ENCODE data around the gene CTNNBIP1.

DNA sequence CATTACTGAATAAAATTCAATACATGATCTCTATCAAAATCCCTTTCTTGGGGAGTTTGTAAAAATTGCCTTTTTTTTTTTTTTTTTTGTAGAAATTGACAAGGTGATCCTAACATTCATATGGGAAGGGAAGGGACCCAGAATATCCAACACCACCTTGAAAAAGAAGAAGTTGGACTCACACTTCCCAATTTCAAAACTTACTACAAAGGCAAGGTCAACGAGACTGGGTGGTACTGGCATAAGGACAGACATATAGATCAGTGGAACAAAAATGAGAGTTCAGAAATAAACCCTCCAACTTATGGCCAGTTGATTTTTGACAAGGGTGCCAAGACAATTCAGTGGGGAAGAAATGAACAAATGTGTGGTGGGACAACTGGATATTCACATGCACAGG, 54.9 kb downstream of the CTNNBIP1 start:
- TF ChIP-seq, protein P1, sequence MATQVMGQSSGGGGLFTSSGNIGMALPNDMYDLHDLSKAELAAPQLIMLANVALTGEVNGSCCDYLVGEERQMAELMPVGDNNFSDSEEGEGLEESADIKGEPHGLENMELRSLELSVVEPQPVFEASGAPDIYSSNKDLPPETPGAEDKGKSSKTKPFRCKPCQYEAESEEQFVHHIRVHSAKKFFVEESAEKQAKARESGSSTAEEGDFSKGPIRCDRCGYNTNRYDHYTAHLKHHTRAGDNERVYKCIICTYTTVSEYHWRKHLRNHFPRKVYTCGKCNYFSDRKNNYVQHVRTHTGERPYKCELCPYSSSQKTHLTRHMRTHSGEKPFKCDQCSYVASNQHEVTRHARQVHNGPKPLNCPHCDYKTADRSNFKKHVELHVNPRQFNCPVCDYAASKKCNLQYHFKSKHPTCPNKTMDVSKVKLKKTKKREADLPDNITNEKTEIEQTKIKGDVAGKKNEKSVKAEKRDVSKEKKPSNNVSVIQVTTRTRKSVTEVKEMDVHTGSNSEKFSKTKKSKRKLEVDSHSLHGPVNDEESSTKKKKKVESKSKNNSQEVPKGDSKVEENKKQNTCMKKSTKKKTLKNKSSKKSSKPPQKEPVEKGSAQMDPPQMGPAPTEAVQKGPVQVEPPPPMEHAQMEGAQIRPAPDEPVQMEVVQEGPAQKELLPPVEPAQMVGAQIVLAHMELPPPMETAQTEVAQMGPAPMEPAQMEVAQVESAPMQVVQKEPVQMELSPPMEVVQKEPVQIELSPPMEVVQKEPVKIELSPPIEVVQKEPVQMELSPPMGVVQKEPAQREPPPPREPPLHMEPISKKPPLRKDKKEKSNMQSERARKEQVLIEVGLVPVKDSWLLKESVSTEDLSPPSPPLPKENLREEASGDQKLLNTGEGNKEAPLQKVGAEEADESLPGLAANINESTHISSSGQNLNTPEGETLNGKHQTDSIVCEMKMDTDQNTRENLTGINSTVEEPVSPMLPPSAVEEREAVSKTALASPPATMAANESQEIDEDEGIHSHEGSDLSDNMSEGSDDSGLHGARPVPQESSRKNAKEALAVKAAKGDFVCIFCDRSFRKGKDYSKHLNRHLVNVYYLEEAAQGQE (IDR thresholded peaks at IDR 0.05; ENCODE audit: borderline replicate concordance), result no peak
- TF ChIP-seq, protein P2, sequence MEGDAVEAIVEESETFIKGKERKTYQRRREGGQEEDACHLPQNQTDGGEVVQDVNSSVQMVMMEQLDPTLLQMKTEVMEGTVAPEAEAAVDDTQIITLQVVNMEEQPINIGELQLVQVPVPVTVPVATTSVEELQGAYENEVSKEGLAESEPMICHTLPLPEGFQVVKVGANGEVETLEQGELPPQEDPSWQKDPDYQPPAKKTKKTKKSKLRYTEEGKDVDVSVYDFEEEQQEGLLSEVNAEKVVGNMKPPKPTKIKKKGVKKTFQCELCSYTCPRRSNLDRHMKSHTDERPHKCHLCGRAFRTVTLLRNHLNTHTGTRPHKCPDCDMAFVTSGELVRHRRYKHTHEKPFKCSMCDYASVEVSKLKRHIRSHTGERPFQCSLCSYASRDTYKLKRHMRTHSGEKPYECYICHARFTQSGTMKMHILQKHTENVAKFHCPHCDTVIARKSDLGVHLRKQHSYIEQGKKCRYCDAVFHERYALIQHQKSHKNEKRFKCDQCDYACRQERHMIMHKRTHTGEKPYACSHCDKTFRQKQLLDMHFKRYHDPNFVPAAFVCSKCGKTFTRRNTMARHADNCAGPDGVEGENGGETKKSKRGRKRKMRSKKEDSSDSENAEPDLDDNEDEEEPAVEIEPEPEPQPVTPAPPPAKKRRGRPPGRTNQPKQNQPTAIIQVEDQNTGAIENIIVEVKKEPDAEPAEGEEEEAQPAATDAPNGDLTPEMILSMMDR (IDR thresholded peaks at IDR 0.05; ENCODE audit: poor library complexity, severe bottlenecking), result no peak
- TF ChIP-seq RAD21 (conservative IDR thresholded peaks at IDR 0.05) (no peak), SMC3 (conservative IDR thresholded peaks at IDR 0.05; ENCODE audit: poor library complexity) (no peak), POLR2AphosphoS5 (IDR thresholded peaks at IDR 0.05) (no peak)
